GM12873 (cell line): ENCODE results near the gene NDUFAF5.

ENCODE experiments used
- CTCF ChIP-seq: IDR thresholded peaks from 2 replicates; pipeline ENCODE4 v1.5.1; 2012; ENCODE audit warnings: low read depth, mild to moderate bottlenecking, moderate library complexity, low read length, control low read depth; ENCODE audit not compliant: insufficient read depth; ENCODE audit errors: missing control alignments

The NDUFAF5 gene

GRCh38 chr20:13794667-13795066 lies 9.8 kb downstream of the NDUFAF5 start:
- TF ChIP-seq CTCF = no peak

DNA sequence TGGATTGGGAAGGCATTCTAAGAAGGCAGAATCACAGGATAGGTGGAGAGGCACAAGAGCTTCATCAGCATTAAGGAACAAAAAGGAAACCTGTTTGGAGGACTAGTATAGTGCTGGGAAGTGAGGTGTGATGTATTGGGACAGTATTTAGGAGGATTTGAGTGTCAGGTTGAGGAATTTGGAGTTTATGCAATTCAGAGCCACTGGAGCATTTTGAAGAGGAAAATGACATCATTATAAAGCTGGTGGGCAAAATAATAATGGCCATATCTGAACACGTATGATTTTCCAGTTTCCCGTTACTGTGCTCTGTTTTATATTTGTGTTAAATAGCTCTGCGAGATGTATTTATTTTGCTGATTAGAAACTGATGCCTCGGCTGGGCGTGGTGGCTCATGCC lies 14.2 kb downstream of the NDUFAF5 start:
- no peak for TF ChIP-seq CTCF

GRCh38 chr20:13799974-13800373 lies 15.1 kb downstream of the NDUFAF5 start:
- no peak for TF ChIP-seq CTCF

- no peak for TF ChIP-seq CTCF
Observed at GRCh38 chr20:13800728-13801134, 15.9 kb downstream of the NDUFAF5 start.

DNA sequence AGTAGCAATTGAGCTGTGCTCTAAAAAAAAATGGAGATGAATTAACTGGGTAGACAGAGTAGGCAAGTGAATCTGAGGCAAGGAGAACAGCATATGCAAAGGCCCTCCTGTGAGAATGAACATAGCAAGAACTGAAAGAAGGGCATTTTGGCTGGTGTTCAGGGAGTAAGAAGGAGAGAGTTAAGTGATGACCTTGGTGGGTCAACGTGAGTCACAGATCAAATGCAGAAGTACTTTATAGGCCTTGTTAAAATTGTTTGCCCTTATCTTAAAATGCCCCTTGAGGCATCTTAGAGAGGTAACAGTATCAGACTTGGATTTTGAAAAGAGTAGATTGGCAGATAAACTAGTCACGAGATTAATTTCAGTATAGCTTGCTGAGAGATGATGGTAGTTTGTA lies 24.5 kb downstream of the NDUFAF5 start:
- no peak for TF ChIP-seq CTCF

GRCh38 chr20:13809855-13810254 lies 25.0 kb downstream of the NDUFAF5 start:
- no peak for TF ChIP-seq CTCF

DNA sequence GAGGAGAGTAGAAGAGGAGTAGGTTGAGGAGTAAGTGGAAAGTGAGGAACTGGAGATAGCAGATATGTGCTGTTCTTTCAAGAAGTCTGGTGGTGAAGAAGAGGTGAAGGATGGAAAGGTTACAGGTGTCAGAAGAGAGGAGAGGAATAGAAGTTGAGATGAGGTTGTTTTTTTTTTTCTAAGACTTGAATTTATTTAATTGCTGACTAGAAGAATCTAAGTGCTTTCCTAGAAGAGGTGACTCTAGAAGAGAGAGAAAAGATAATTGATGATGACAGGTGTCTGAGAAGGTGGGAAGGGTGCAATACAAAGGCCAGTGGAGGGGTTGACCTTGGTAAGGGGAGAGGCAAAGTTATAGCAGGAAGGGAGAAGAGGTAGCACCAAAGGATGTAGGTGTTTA lies 25.6 kb downstream of the NDUFAF5 start:
- no peak for TF ChIP-seq CTCF
